ENCODE measurements around the gene AGPAT3.

The AGPAT3 gene

GRCh38 chr21:43859747-43860214 is 5.2 kb upstream of the AGPAT3 start:
- Histone ChIP-seq H3K9ac (ENCODE audit: low read length in 5 of 5) (no peak overlapping the region), H3K27me3 (ENCODE audit: control insufficient read depth in 5 of 5, insufficient read depth in 4 of 5, low read length in 5 of 5) (peaks cover 0 to 6% (median 0%) of the 10 kb centered on the region in 5 donors), H3K9me3 (ENCODE audit: control insufficient read depth in 5 of 5, low read length in 5 of 5) (no peaks in the 10 kb centered on the region), H3K27ac (ENCODE audit: low read depth, low read length) (no peak overlapping the region), H3K36me3 (ENCODE audit: control insufficient read depth in 5 of 5, insufficient read depth in 5 of 5, low read length in 5 of 5) (no peaks in the 10 kb centered on the region), H3K4me3 (ENCODE audit: low read depth in 1 of 5, low read length in 5 of 5) (no peak overlapping the region), H3K4me1 (ENCODE audit: control insufficient read depth in 5 of 5, insufficient read depth in 5 of 5, low read length in 5 of 5) (peaks cover 2 to 22% (median 13%) of the 10 kb centered on the region in 5 donors)

GRCh38 chr21:43861706-43862105 is 3.3 kb upstream of the AGPAT3 start:
- peaks cover 5 to 27% (median 18%) of the 10 kb centered on the region in 5 donors for H3K4me1 ChIP-seq (ENCODE audit: control insufficient read depth in 5 of 5, insufficient read depth in 5 of 5, low read length in 5 of 5)
- no peak overlapping the region for H3K9ac ChIP-seq (ENCODE audit: low read length in 5 of 5)
- no peak overlapping the region for H3K4me3 ChIP-seq (ENCODE audit: low read depth in 1 of 5, low read length in 5 of 5)
- H3K27ac ChIP-seq (ENCODE audit: low read depth, low read length) = no peak overlapping the region
- H3K36me3 ChIP-seq (ENCODE audit: control insufficient read depth in 5 of 5, insufficient read depth in 5 of 5, low read length in 5 of 5) = no peaks in the 10 kb centered on the region
- no peaks in the 10 kb centered on the region for H3K9me3 ChIP-seq (ENCODE audit: control insufficient read depth in 5 of 5, low read length in 5 of 5)
- no peaks in the 10 kb centered on the region for H3K27me3 ChIP-seq (ENCODE audit: control insufficient read depth in 5 of 5, insufficient read depth in 4 of 5, low read length in 5 of 5)

GRCh38 chr21:43864313-43864961 is 586 bp upstream of the AGPAT3 start:
- no peaks in the 10 kb centered on the region for H3K9me3 ChIP-seq (ENCODE audit: control insufficient read depth in 5 of 5, low read length in 5 of 5)
- peak overlapping the region in 4 of 5 donors; percentile 16 to 64 (median 60) for H3K9ac ChIP-seq (ENCODE audit: low read length in 5 of 5)
- peaks cover 0 to 8% (median 0%) of the 10 kb centered on the region in 5 donors for H3K36me3 ChIP-seq (ENCODE audit: control insufficient read depth in 5 of 5, insufficient read depth in 5 of 5, low read length in 5 of 5)
- peak overlapping the region in 4 of 5 donors; percentile 47 to 72 (median 62) for H3K4me3 ChIP-seq (ENCODE audit: low read depth in 1 of 5, low read length in 5 of 5)
- H3K27ac ChIP-seq (ENCODE audit: low read depth, low read length) = no peak overlapping the region
- peaks cover 5 to 34% (median 29%) of the 10 kb centered on the region in 5 donors for H3K4me1 ChIP-seq (ENCODE audit: control insufficient read depth in 5 of 5, insufficient read depth in 5 of 5, low read length in 5 of 5)
- H3K27me3 ChIP-seq (ENCODE audit: control insufficient read depth in 5 of 5, insufficient read depth in 4 of 5, low read length in 5 of 5) = no peaks in the 10 kb centered on the region

- H3K36me3 ChIP-seq (ENCODE audit: control insufficient read depth in 5 of 5, insufficient read depth in 5 of 5, low read length in 5 of 5) = peaks cover 0 to 8% (median 0%) of the 10 kb centered on the region in 5 donors
- H3K4me1 ChIP-seq (ENCODE audit: control insufficient read depth in 5 of 5, insufficient read depth in 5 of 5, low read length in 5 of 5) = peaks cover 3 to 28% (median 23%) of the 10 kb centered on the region in 5 donors
- no peaks in the 10 kb centered on the region for H3K9me3 ChIP-seq (ENCODE audit: control insufficient read depth in 5 of 5, low read length in 5 of 5)
- no peaks in the 10 kb centered on the region for H3K27me3 ChIP-seq (ENCODE audit: control insufficient read depth in 5 of 5, insufficient read depth in 4 of 5, low read length in 5 of 5)
- peak overlapping the region; percentile 35 to 74 (median 66) for H3K4me3 ChIP-seq (ENCODE audit: low read depth in 1 of 5, low read length in 5 of 5)
- peak overlapping the region; percentile 60 for H3K27ac ChIP-seq (ENCODE audit: low read depth, low read length)
- peak overlapping the region in 4 of 5 donors; percentile 1 to 84 (median 76) for H3K9ac ChIP-seq (ENCODE audit: low read length in 5 of 5)
Measured at GRCh38 chr21:43865540-43866259, 677 bp downstream of the AGPAT3 start.

GRCh38 chr21:43866260-43866629 is 1.2 kb downstream of the AGPAT3 start:
- peak overlapping the region; percentile 60 for H3K27ac ChIP-seq (ENCODE audit: low read depth, low read length)
- peaks cover 3 to 26% (median 21%) of the 10 kb centered on the region in 5 donors for H3K4me1 ChIP-seq (ENCODE audit: control insufficient read depth in 5 of 5, insufficient read depth in 5 of 5, low read length in 5 of 5)
- H3K9ac ChIP-seq (ENCODE audit: low read length in 5 of 5) = peak overlapping the region in 4 of 5 donors; percentile 1 to 84 (median 76)
- H3K36me3 ChIP-seq (ENCODE audit: control insufficient read depth in 5 of 5, insufficient read depth in 5 of 5, low read length in 5 of 5) = peaks cover 0 to 8% (median 0%) of the 10 kb centered on the region in 5 donors
- peak overlapping the region; percentile 57 to 74 (median 66) for H3K4me3 ChIP-seq (ENCODE audit: low read depth in 1 of 5, low read length in 5 of 5)
- H3K9me3 ChIP-seq (ENCODE audit: control insufficient read depth in 5 of 5, low read length in 5 of 5) = no peaks in the 10 kb centered on the region
- H3K27me3 ChIP-seq (ENCODE audit: control insufficient read depth in 5 of 5, insufficient read depth in 4 of 5, low read length in 5 of 5) = no peaks in the 10 kb centered on the region

- H3K4me1 ChIP-seq (ENCODE audit: control insufficient read depth in 5 of 5, insufficient read depth in 5 of 5, low read length in 5 of 5) = peaks cover 3 to 21% (median 16%) of the 10 kb centered on the region in 5 donors
- H3K9me3 ChIP-seq (ENCODE audit: control insufficient read depth in 5 of 5, low read length in 5 of 5) = no peaks in the 10 kb centered on the region
- no peaks in the 10 kb centered on the region for H3K27me3 ChIP-seq (ENCODE audit: control insufficient read depth in 5 of 5, insufficient read depth in 4 of 5, low read length in 5 of 5)
- H3K4me3 ChIP-seq (ENCODE audit: low read depth in 1 of 5, low read length in 5 of 5) = peak overlapping the region; percentile 57 to 74 (median 66)
- peak overlapping the region; percentile 60 for H3K27ac ChIP-seq (ENCODE audit: low read depth, low read length)
- H3K36me3 ChIP-seq (ENCODE audit: control insufficient read depth in 5 of 5, insufficient read depth in 5 of 5, low read length in 5 of 5) = peaks cover 0 to 8% (median 0%) of the 10 kb centered on the region in 5 donors
- H3K9ac ChIP-seq (ENCODE audit: low read length in 5 of 5) = peak overlapping the region; percentile 1 to 39 (median 16)
Measured at GRCh38 chr21:43866659-43867331, 1.8 kb downstream of the AGPAT3 start.

- H3K4me1 ChIP-seq (ENCODE audit: control insufficient read depth in 5 of 5, insufficient read depth in 5 of 5, low read length in 5 of 5) = peaks cover 3 to 21% (median 16%) of the 10 kb centered on the region in 5 donors
- H3K4me3 ChIP-seq (ENCODE audit: low read depth in 1 of 5, low read length in 5 of 5) = peak overlapping the region in 1 of 5 donors; percentile 74
- H3K27me3 ChIP-seq (ENCODE audit: control insufficient read depth in 5 of 5, insufficient read depth in 4 of 5, low read length in 5 of 5) = no peaks in the 10 kb centered on the region
- H3K36me3 ChIP-seq (ENCODE audit: control insufficient read depth in 5 of 5, insufficient read depth in 5 of 5, low read length in 5 of 5) = peaks cover 0 to 8% (median 0%) of the 10 kb centered on the region in 5 donors
- H3K9ac ChIP-seq (ENCODE audit: low read length in 5 of 5) = peak overlapping the region in 2 of 5 donors; percentile 2 to 16
- no peaks in the 10 kb centered on the region for H3K9me3 ChIP-seq (ENCODE audit: control insufficient read depth in 5 of 5, low read length in 5 of 5)
- H3K27ac ChIP-seq (ENCODE audit: low read depth, low read length) = no peak overlapping the region
Measured at GRCh38 chr21:43867332-43867703, 2.3 kb downstream of the AGPAT3 start.

- Histone ChIP-seq H3K9ac (ENCODE audit: low read length in 5 of 5) (no peak overlapping the region), H3K36me3 (ENCODE audit: control insufficient read depth in 5 of 5, insufficient read depth in 5 of 5, low read length in 5 of 5) (peaks cover 0 to 10% (median under 1%) of the 10 kb centered on the region in 5 donors), H3K4me1 (ENCODE audit: control insufficient read depth in 5 of 5, insufficient read depth in 5 of 5, low read length in 5 of 5) (peaks cover 3 to 24% (median 16%) of the 10 kb centered on the region in 5 donors), H3K27me3 (ENCODE audit: control insufficient read depth in 5 of 5, insufficient read depth in 4 of 5, low read length in 5 of 5) (no peaks in the 10 kb centered on the region), H3K27ac (ENCODE audit: low read depth, low read length) (no peak overlapping the region), H3K4me3 (ENCODE audit: low read depth in 1 of 5, low read length in 5 of 5) (no peak overlapping the region), H3K9me3 (ENCODE audit: control insufficient read depth in 5 of 5, low read length in 5 of 5) (no peaks in the 10 kb centered on the region)
Measured at GRCh38 chr21:43867948-43868347, 2.9 kb downstream of the AGPAT3 start.

- Histone ChIP-seq H3K4me3 (ENCODE audit: low read depth in 1 of 5, low read length in 5 of 5) (no peak overlapping the region), H3K36me3 (ENCODE audit: control insufficient read depth in 5 of 5, insufficient read depth in 5 of 5, low read length in 5 of 5) (peaks cover 0 to 14% (median 3%) of the 10 kb centered on the region in 5 donors), H3K27ac (ENCODE audit: low read depth, low read length) (no peak overlapping the region), H3K9ac (ENCODE audit: low read length in 5 of 5) (no peak overlapping the region), H3K9me3 (ENCODE audit: control insufficient read depth in 5 of 5, low read length in 5 of 5) (no peaks in the 10 kb centered on the region), H3K27me3 (ENCODE audit: control insufficient read depth in 5 of 5, insufficient read depth in 4 of 5, low read length in 5 of 5) (no peaks in the 10 kb centered on the region), H3K4me1 (ENCODE audit: control insufficient read depth in 5 of 5, insufficient read depth in 5 of 5, low read length in 5 of 5) (peaks cover 3 to 25% (median 16%) of the 10 kb centered on the region in 5 donors)
Measured at GRCh38 chr21:43868461-43868860, 3.4 kb downstream of the AGPAT3 start.

All from subcutaneous abdominal adipose tissue (tissue), 5 donors.